SH-SY5Y (cell line): ENCODE measurements around the gene LIN7C.

Experiments
- GATA2 ChIP-seq: IDR thresholded peaks from 2 replicates; pipeline ENCODE4 v1.6.1; 2011; ENCODE audit warnings: mild to moderate bottlenecking, low read depth, low read length
- GATA3 ChIP-seq: IDR thresholded peaks from 2 replicates; pipeline ENCODE4 v1.6.1; 2011; ENCODE audit warnings: low read depth, mild to moderate bottlenecking, low read length, moderate library complexity

Gene LIN7C

DNA sequence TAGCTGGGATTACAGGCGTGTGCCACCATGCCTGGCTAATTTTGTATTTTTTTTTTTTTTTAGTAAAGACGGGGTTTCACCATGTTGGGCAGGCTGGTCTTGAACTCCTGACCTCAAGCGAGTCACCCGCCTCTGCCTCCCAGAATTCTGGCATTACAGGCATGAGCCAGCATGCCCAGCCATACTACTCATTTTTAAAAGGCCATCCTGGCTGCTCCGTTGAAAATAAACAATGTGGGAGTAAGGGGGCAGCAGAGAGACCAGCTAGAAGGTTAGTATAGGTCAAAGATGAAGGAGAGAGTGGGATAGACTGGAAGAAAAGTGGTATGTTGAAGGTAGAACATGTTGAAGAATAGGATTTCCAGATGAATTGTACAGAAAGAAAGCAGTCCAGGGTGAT is 17.6 kb upstream of the LIN7C start:
- TF ChIP-seq GATA3 (no peak), GATA2 (no peak)

DNA sequence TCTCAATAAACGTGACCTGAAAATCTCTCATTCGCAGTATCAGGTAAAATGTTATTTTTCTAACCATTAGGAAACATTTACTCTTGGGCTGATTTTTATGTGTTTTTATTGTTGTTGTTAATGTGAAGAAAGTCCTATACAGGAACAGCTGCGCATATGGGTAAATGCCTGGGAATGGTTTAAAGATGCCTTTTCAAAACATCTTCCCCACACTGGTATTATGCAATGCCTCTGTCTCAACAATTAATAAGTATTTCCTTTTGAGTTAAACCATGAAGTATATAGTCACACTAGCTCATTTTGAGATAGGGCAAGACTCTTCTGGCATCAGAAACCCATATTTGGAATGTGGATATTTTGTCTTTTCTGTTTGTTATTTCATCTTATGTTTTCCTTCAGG is 13.7 kb upstream of the LIN7C start:
- TF ChIP-seq GATA2 (no peak), GATA3 (no peak)

DNA sequence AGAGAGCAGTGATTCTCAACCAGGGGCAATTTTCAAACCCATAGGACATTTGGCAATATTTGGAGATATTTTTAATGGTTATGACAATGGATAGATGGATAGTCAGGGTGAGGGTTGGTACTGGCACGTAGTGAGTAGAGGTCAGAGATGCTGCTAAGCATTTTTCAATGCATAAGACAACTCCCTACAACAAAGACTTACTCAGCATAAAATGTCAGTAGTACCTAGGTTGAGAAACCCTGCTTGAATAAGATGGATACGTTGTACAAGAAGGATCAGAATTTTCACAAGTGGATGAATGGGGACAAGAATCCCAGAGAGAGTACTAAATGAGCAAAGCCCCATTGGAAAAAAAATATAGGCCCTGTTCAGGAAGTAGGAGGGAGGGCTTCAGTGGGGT is 11.9 kb upstream of the LIN7C start:
- TF ChIP-seq GATA3 (no peak), GATA2 (no peak)

DNA sequence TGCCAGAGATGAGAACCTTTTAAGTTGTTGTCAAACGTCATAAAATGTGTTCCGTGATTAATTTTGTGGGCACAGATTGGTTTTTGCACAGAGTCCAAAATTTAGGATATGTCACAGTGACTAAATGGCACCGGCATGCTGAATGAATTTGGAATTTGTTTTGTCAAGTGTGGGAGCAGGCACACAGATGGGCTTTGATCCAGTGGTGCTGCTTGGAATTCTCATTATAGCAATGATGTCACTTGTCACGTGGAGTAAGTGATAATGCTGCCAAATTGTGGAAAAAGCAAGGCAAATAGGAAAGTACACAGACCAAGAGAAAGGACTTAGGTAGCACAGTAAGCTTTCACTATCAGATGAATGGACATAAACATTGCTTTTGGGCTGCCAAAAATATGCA is 8.0 kb upstream of the LIN7C start:
- TF ChIP-seq GATA2 (no peak), GATA3 (no peak)

DNA sequence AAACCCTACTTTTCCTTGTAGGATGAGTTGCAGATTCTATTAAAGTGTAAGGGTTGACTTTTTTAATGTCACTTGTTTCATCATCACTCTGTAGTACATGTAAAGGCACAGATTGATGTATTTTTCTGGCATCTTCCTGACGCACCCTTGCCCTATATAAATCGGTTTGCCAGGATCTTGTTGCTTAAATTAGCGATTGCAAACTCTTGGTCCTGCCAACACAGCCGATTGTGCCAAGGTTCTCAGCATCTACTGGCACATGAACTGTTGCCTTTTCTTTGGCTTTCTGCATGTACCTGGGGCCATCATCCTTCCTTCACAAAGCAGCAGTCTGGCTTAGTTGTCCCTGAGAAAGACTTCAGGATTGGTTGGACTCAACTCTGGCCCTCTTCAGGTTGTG is 7.5 kb upstream of the LIN7C start:
- TF ChIP-seq GATA3 (no peak), GATA2 (no peak)

DNA sequence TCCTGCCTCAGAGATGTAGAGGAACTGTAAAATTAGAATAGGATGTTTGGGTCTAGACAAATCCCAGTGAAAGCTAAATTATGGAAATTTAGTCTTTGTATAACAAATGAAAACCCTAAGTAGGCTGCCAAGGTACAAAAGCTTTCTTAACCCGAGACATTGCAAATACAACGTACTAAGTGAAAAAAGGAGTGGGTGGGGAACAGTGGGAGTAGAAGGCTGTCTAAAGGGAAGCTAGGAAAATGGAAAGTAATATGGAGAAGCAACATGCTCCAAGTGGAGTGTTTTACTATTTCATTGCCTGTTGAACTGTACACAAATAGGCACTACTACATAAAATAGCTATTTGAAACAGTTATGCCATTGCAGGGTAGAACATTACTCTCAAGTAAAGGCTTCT is 6.8 kb upstream of the LIN7C start:
- TF ChIP-seq GATA2 (no peak), GATA3 (no peak)

DNA sequence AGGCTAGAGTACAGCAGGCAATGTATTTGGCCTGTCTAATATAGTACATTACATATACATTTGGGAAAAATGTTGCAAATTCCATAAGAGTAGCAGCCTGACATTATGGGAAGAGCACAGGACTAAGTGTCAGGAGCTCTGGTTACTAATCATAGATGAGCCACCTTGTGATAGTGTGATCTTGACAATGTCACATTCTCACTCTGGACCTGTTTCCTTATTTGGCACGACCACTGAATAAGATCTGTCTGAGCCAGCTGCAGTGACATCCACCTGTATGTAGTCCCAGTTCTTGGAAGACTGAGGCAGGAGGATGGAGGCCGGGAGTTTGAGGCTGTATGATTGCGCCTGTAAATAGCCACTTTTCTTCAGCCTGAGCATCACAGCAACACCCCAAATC is 5.7 kb upstream of the LIN7C start:
- no peak for TF ChIP-seq GATA3
- no peak for TF ChIP-seq GATA2

DNA sequence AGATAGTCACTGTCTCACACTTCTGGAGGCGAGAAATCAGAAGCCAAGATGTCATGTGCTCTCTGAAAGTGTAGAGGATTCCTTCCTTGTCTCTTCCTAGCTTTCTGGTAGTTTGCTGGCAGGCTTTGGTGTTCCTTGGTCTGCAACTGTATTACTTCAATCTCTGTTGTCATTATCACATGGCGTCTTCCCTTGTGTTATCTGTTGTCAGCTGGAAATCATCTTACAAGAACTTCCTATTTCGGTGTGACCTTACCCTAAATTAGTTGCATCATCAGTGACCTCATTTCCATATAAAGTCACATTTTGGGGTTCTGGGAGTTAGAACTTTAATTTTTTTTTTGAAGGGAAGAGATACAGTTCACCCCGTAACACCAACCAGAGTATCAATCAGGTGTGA is 3.3 kb upstream of the LIN7C start:
- no peak for TF ChIP-seq GATA2
- no peak for TF ChIP-seq GATA3

DNA sequence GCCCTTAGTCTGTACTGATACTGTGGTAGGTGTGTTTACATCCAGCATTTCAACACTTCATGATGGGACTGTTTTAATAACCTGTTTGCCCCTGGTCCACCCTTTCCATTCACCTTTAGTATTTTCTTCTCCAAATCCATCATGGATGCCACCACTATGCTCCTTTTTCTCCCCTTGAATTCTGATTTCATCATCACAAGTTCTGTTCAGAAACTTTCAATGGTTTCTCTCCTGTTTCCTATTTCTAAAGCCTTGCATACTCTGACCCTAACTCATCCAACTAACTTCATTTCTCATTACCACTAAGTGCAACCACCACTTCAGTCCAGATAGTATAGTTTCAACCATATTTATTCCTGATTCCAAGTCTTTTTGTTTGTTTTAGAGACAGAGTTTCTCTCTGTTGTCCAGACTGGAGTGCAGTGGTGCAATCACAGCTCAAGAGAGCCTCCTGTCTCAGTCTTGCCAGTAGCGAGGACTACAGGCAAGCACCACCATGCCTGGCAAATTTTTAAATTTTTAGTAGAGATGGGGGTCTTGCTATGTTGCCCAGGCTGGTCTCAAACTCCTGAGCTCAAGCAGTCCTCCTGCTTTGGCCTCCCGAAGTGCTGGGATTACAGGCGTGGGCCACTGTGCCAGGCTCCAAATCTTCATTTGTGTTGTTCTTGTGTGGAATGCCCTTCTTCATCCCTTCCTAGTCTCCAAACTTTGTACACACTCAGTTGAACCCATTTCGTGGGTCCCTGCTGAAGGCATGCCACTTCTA is 1.2 kb upstream of the LIN7C start:
- no peak for TF ChIP-seq GATA3
- TF ChIP-seq GATA2: no peak

DNA sequence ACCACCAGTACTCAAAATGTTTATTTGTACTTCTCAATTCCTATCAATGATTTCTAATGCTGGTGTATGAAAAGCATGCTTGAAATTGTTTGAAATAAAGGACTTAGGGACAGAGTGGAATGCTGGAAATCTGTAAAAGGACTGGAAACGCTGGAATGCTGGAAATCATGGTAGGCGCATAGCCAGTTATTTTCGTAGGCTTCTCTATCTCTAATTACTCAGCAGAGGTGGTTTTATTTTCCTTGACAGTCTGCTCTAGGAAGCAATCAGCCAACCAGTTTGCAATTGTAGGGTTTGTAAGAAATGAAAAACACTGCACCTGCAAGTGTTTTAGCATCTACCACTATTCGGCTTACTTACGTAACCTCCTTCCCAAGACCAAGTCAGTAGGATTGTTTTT is 788 bp downstream of the LIN7C start:
- TF ChIP-seq GATA2 (no peak), GATA3 (no peak)

DNA sequence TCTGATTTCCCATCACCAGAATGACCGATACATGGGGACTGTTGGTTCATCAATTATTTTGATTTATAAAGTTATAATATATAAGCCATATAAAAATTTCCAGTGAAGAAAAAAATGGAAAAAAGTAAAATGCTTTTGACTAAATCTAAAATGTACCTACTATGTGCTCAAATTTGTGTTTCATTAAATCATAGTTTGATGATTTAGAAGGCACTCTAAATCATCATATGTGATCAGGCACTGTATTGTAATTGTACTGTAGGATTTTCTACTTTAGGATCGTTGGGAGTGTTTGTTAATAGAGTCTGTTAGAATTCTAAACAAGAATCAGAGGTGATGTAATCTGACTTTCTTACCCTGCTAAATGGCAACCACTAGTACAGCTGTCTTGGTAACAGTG is 2.4 kb downstream of the LIN7C start:
- TF ChIP-seq GATA2 (no peak), GATA3 (no peak)

DNA sequence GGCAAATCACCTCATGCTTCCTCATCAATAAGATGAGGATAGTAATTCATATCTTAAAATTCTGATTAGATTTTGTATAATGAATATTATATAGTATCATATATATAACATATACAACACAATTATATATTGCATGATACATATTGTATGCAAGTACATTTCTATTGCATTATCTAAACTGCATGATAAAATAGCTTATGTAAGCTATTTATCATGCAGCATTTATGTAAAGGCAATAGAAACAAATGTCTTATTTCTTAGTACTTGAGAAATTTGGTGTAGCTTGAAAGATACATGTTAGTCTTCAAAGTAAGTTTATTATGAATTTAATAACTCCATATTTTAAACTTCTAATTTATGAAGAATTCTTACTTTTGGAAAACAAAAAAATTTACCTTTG is 5.5 kb downstream of the LIN7C start:
- TF ChIP-seq GATA3 (no peak), GATA2 (no peak)

DNA sequence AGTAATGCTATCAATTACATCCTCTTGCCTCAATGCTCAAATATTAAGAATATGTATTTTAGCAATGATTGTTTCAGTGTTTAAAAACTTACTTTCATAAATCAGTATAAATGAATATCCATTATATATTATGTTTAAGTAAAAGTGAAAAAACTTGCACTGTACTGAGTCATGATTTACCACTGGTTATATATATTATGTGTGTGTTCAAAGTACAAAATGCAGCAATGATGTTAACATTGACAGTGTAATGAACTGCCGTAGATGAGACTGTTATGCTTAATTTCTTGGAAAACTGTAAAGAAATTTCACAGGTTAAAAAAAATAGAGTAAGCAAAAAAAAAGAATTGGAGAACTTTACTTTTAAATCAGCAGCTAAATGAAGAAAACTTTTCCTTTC is 8.7 kb downstream of the LIN7C start:
- TF ChIP-seq GATA2 (no peak), GATA3 (no peak)

DNA sequence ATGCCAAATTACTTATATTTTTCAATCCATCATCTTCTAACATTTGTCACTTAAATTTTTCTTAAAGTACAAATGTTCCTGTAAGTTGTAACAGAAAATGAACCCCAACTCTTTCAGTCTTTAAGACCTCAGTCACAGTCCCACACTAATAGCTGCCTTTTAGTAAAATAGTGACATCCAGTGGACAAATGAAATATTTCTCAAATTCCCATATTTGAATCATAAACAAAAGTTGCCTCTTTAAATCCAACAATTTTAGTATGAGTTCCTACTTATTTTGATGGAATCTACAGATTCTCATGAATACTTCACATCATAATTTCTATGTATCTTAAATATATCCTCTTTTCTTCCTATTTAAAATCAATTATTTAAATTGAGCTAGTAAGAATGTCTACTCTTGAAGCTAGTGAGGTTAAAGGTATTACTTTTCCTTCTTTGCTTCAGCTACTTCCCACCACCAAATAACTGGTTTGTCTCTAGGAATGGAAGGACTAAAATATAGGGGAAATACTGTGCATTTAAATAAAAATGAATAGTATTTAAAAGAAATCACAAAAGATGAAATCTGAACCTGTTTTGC is 9.2 kb downstream of the LIN7C start:
- no peak for TF ChIP-seq GATA3
- no peak for TF ChIP-seq GATA2

DNA sequence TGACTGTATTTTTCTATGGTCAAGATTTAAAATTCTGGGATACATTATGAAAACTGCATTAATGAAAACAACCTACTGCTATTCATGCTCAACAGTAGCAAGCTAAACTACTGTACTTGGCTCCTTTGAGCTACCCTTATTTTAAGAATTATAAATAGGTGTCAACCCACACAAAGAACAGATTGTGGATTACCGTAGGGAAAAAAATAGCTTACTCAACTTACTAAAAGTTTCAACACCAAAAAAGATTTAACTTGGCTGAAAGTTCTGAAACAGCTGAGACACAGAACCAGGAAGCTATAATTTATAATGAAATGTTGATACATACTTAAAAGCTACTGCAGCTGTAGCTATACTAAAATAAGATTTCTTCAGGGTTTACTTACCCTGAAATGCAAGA is 10.1 kb downstream of the LIN7C start:
- TF ChIP-seq GATA3 (no peak), GATA2 (no peak)

DNA sequence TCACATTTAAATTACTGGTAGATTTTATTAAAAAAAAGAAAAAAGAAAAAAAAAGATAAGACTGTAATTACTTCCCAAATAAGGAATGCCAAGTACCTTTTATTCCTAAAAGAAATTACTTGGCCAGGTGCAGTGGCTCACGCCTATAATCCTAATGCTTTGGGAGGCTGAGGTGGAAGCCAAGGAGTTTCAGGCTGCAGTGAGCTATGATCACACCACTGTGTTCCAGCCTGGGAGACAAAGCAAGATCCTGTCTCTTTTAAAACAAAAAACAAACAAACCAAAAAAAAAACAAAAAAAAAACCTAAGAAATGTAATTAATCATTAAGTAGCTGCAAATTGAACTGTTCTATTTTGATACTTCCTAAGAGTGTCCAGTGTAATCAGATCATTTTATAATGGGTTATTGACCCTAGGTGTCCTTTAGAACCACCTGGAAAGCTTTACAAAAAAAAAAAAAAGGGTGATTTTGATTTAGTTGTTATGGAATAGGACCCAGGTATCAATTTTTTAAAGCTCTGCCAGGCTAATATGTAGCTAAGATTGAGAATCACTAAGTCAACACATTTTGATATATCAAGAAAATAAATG is 10.8 kb downstream of the LIN7C start:
- no peak for TF ChIP-seq GATA2
- TF ChIP-seq GATA3: no peak
